Measurements from ENCODE around the gene ARHGEF6.
"Not testable (repeated sequence)": the region's sequence is repeated elsewhere in the genome, so short reads cannot be mapped to it uniquely, and the experiment has no call there.

Gene ARHGEF6

DNA sequence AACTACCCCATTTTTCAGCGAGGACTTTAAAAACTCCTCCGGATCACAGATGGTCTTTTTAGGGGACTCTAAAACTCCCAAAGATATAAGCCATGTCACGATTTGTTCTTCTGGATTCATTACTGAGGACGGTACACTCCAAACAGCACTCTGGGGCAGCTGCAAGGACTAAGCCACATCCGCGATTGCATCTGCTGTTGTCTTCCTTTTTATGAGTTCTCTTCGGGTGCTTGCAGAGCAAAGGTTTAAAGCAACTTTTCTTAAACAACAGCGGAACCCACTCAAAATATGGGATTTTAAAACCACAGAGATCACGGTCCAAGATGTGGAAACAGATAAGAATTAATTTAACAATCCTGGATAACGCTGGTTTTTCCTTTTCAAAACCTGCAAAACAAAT lies at the start of gene ARHGEF6:
Gene ARHGEF6, minus strand, starts transcription at position 170 of the 400 bp plus-strand sequence. Its CDS starts 50 bp downstream, at position 120.
- no peak for DNase-seq (ENCODE audit: low read depth)

DNA sequence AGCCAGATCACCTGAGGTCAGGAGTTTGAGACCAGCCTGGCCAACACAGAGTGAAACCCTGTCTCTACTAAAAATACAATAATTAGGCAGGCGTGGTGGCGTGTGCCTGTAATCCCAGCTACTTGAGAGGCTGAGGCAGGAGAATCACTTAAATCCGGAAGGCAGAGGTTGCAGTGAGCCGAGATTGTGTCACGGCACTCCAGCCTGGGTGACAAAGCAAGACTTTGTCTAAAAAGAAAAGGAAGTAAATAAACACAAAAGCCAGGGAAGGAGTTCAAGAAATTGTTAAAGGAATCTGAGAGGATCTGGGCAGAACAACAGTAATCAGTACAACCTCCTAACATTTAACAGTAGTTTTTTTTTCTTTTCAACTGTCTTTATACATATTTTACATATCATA lies 48.7 kb upstream of the ARHGEF6 start:
- no peak for DNase-seq (ENCODE audit: low read depth)

- DNase-seq (ENCODE audit: low read depth): no peak
Measured at GRCh38 chrX:136828830-136829229, 48.1 kb upstream of the ARHGEF6 start.

- DNase-seq (ENCODE audit: low read depth): no peak
Measured at GRCh38 chrX:136827026-136827425, 46.3 kb upstream of the ARHGEF6 start.

- no peak for DNase-seq (ENCODE audit: low read depth)
Measured at GRCh38 chrX:136825771-136826170, 45.0 kb upstream of the ARHGEF6 start.

- peak; percentile 1 for DNase-seq (ENCODE audit: low read depth)
Measured at GRCh38 chrX:136823175-136823574, 42.4 kb upstream of the ARHGEF6 start.

DNA sequence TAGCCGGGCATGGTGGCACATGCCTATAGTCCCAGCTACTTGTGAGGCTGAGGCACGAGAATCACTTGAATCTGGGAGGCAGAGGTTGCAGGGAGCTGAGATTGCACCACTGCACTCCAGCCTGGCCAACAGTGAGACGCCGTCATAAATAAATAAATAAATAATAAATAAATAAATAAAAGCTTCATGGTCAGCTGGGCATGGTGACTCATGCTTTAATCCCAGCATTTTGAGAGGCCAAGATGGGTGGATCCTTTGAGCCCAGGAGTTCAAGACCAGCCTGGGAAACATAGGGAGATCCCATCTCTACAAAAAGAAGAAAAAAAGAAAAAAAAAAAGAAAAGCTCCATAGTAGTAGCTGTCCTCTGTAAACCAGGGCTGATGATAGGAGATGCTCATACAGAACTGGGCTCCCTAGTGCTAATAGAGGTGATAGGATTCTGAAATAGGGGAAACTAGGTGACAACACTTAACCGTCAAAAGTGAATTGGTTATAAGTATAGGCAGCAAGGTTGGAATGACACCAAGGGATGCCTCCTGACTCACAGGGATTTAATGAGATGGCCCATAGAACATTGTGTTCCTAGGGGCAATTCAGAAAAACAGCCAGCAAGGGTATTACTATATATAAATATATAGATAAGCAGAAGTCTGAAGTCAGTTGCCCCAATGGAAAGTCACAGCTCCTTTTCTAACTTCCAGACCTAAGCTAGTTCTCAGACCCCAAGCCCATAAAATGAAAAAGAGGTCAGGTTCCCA lies 41.8 kb upstream of the ARHGEF6 start:
- peak; percentile 3 for DNase-seq (ENCODE audit: low read depth)

DNA sequence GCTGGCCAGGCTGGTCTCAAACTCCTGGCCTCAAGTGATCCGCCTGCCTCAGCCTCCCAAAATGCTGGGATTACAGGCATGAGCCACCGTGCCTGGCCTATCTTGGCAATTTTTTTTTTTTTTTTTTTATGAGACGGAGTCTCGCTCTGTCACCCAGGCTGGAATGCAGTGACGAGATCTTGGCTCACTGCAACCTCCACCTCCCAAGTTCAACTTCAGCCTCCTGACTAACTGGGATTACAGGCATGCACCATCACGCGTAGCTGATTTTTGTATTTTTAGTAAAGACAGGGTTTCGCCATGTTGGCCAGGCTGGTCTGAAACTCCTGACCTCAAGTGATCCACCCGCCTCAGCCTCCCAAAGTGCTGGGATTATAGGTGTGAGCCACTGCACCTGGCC lies 39.0 kb upstream of the ARHGEF6 start:
- DNase-seq (ENCODE audit: low read depth): not testable (repeated sequence)

DNA sequence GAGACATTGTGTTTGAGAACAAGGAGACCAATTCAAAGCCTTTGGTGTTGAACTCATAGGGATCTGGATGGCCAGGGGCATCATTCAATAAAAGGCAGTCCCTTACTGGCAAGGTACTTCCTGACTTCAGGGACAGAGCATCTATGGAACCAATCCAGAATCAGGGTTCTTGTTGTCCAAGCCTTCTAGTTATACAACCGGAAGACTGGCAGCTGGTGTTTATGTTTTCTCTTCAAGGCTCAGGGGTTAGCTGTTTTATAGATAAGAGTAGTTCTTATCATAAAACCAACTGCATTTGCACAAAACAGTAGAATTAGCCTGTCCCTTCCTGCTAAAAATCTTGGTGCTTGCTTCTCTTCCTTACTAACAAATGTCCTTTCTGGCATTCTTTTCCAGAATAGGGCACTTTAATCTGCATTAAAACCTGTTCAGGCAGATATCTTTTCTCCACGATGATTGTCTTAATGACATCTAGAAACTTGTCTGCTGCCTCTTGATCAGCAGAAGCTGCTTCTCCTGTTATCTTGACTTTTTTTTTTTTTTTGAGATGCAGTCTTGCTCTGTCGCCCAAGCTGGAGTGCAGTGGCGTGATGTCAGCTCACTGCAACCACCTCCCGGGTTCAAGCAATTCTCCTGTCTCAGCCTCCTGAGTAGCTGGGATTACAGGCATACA lies 38.4 kb upstream of the ARHGEF6 start:
- DNase-seq (ENCODE audit: low read depth): no peak

GRCh38 chrX:136816975-136817374 lies 36.2 kb upstream of the ARHGEF6 start:
- peak; percentile 17 for DNase-seq (ENCODE audit: low read depth)

- DNase-seq (ENCODE audit: low read depth): no peak
Measured at GRCh38 chrX:136814847-136815750, 34.4 kb upstream of the ARHGEF6 start.

DNA sequence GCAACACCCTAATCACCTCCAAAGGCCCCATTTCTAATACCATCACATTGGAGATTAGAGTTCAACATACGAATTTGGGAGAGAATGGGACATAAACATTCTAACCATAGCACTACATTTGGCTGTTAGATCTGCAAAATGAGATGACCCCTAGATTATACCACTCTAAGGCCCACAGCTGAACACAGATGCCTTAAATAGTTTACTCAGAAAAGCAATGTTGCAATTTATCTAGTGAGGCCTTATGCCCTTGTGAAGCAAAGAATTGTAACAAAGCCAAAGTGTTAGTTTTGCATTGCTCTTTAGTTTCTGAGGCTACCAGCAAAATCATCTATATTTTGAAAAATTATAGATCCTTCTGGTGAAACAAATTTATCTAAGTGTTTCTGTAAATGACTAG lies 31.6 kb upstream of the ARHGEF6 start:
- peak; percentile 19 for DNase-seq (ENCODE audit: low read depth)

DNA sequence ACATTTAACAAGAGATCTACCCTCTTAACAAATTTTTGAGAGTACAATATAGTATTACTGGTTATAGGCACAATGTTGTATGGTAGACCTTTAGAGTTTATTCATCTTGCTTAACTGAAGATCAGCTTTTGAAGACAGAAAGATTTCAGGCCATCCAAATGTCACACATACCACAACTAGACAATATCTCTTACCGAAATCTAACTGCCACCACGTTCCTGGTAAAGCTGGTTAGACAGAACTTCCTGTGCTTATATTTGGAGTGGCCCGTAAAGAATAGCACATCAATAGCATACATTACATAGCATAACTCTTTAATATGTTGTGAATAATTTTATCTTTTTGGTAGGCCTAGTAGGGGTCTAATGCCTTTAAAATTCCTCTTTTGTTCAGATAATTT lies 29.8 kb upstream of the ARHGEF6 start:
- DNase-seq (ENCODE audit: low read depth): no peak

GRCh38 chrX:136806891-136807410 lies 26.2 kb upstream of the ARHGEF6 start:
- no peak for DNase-seq (ENCODE audit: low read depth)

DNA sequence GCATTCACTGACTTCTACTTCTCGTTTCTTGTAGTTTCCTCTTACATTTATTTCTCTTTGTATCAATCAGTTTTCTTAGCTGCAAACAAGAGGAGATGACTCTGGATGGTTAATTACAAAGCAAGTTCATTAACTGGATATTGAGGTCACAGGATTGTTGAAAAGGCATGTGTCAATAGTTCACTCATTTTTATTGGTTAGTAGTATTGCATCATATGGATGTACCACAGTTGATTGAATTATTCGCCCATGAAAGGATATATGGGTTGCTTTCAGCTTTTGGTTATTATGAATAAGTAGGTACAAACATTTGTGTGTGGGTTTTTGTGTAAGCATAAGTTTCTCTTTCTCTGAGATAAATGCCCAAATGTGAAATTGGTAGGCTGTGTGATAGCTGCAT lies 21.8 kb upstream of the ARHGEF6 start:
- no peak for DNase-seq (ENCODE audit: low read depth)

- no peak for DNase-seq (ENCODE audit: low read depth)
Measured at GRCh38 chrX:136797787-136798186, 17.1 kb upstream of the ARHGEF6 start.

DNA sequence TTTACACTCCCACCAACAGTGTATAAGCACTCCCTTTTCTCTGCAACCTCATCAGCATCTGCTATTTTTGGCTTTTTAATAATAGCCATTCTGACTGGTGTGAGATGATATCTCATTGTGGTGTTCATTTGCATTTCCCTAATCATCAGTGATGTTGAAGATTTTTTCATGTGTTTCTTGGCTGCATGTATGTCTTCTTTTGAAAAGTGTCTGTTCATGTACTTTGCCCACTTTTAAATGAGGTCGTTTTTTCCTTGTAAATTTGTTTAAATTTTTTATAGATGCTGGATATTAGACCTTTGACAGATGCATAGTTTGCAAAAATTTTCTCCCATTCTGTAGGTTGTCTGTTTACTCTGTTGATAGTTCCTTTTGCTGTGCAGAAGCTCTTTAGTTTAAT lies 14.4 kb upstream of the ARHGEF6 start:
- DNase-seq (ENCODE audit: low read depth): not testable (repeated sequence)

DNA sequence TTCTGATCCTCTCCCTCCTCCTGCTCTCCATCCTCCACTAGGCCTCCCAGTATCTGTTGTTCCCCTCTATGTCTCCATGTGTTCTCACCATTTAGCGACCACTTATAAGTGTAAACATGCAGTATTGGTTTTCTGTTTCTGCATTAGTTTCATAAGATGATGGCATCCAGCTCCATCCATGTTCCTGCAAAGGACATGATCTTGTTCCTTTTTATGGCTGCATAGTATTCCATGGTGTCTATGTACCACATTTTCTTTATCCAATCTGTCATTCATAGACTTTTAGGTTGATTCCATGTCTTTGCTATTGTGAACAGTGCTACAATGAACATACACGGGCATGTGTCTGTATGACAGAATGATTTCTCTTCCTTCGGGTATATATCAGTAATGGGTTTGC lies 13.9 kb upstream of the ARHGEF6 start:
- DNase-seq (ENCODE audit: low read depth): not testable (repeated sequence)

DNA sequence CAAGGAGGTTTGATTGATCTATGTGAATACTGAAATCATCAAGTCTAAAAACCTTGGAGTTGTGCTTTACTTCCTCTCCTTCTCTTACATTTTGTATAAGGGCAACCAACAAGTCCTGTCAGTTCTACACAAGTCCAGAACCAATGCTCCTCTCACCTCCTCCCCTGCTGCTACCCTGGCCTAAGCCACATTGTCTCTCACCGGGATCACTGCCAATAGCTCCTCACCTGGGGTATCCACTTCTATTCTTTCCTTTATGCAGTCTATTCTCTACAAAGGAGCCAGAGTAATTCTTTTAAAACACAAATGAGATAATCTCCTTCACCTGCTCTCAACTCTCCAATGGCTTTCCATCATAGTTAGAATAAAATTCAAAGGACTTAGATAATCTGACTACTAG lies 13.3 kb upstream of the ARHGEF6 start:
- DNase-seq (ENCODE audit: low read depth): no peak

- no peak for DNase-seq (ENCODE audit: low read depth)
Measured at GRCh38 chrX:136789856-136790255, 9.1 kb upstream of the ARHGEF6 start.

- DNase-seq (ENCODE audit: low read depth): no peak
Measured at GRCh38 chrX:136784231-136784630, 3.5 kb upstream of the ARHGEF6 start.

GRCh38 chrX:136783159-136783558 lies 2.4 kb upstream of the ARHGEF6 start:
- no peak for DNase-seq (ENCODE audit: low read depth)

Data from fibroblast of gingiva (primary cell).